PC-9 (cell line): Measurements from ENCODE around the gene SLC35F3. TPM values are rescaled to one million over a fixed set of nuclear protein-coding genes. Genes with fewer than 3 reads are reported as not detected.

Source experiments
- BruUV-seq: library from RNA; stranded (reverse); fragments of 400-500 nt; replicated peaks from 2 replicates; lab custom pipeline; 2021; lab: Mats Ljungman, UMichigan
- CTCF ChIA-PET: fragments of 300-600 bp; sonication (Branson Sonifier 250); formaldehyde crosslinking; loops from one replicate; lab custom pipeline; 2022; ENCODE audit warnings: antibody characterized with exemption; lab: Charles Lee
- POLR2A ChIA-PET: fragments of 300-600 bp; sonication (Branson Sonifier 250); formaldehyde crosslinking; loops from one replicate; lab custom pipeline; 2022; ENCODE audit warnings: antibody characterized with exemption; ENCODE audit not compliant: unreplicated experiment; lab: Charles Lee
- DNase-seq, 2 experiments: peaks; one replicate each; pipeline versions ENCODE4 v3.0.0 to v3.0.0-alpha.2; 2015 to 2022; ENCODE audit warnings: mixed read lengths in 1 of 2
- H2AFZ ChIP-seq: fragments of 200-600 bp; sonication (generic); 2 replicates; pipeline ENCODE4 v1.8.1; 2017; ENCODE audit warnings: antibody characterized with exemption
- H3F3A ChIP-seq: fragments of 200-600 bp; sonication (generic); 2 replicates; pipeline ENCODE4 v1.8.1; 2017; ENCODE audit warnings: antibody characterized with exemption, mild to moderate bottlenecking, low read depth; ENCODE audit not compliant: insufficient read depth
- H3K27ac ChIP-seq: fragments of 200-600 bp; sonication (generic); 2 replicates; pipeline ENCODE4 v1.6.1; 2016; ENCODE audit warnings: mixed run types
- H3K27me3 ChIP-seq: fragments of 200-600 bp; sonication (generic); 2 replicates; pipeline ENCODE4 v1.6.1; 2016; ENCODE audit warnings: low read depth, mixed run types; ENCODE audit not compliant: insufficient read depth
- H3K36me3 ChIP-seq: fragments of 200-600 bp; sonication (generic); 2 replicates; pipeline ENCODE4 v1.6.1; 2016; ENCODE audit warnings: low read depth, mixed run types
- H3K4me1 ChIP-seq: fragments of 200-600 bp; sonication (generic); replicated peaks from 2 replicates; pipeline ENCODE4 v1.6.1; 2016; ENCODE audit warnings: mixed run types; ENCODE audit not compliant: insufficient read depth
- H3K4me2 ChIP-seq: fragments of 200-600 bp; sonication (generic); 2 replicates; pipeline ENCODE4 v1.6.1; 2017; ENCODE audit warnings: mixed run types
- H3K4me3 ChIP-seq: fragments of 200-600 bp; sonication (generic); 2 replicates; pipeline ENCODE4 v1.6.1; 2016; ENCODE audit warnings: mixed run types
- H3K79me2 ChIP-seq: fragments of 200-600 bp; sonication (generic); 2 replicates; pipeline ENCODE4 v1.6.1; 2017; ENCODE audit warnings: low read depth, mixed run types
- H3K9me2 ChIP-seq: fragments of 200-600 bp; sonication (generic); 2 replicates; pipeline ENCODE4 v1.8.1; 2017; ENCODE audit warnings: mild to moderate bottlenecking; ENCODE audit not compliant: insufficient read depth
- H3K9me3 ChIP-seq: fragments of 200-600 bp; sonication (generic); 2 replicates; pipeline ENCODE4 v1.8.1; 2016; ENCODE audit warnings: low read depth; ENCODE audit not compliant: insufficient read depth
- H4K20me1 ChIP-seq: fragments of 200-600 bp; sonication (generic); 2 replicates; pipeline ENCODE4 v1.8.1; 2017; ENCODE audit not compliant: insufficient read depth
- EZH2 ChIP-seq: fragments of 200-600 bp; sonication (generic); IDR thresholded peaks from 2 replicates; pipeline ENCODE4 v1.8.0; 2017; ENCODE audit warnings: antibody characterized with exemption, low read depth
- intact Hi-C: fragments of 100-400 bp; cut with micrococcal nuclease; formaldehyde crosslinking; loops from one replicate; pipeline ENCODE4 v1.10.0; 2022; ENCODE audit not compliant: unreplicated experiment
- total RNA-seq: library from RNA; stranded (reverse); gene quantifications from 2 replicates; pipeline ENCODE4 v1.2.3, GENCODE V29; 2021
- TF ChIP-seq, protein P1 (sequence below): fragments of 200-600 bp; sonication (generic); conservative IDR thresholded peaks from 2 replicates; pipeline ENCODE4 v1.6.1; 2017; ENCODE audit warnings: mixed run types, antibody characterized with exemption, mild to moderate bottlenecking, moderate library complexity

The SLC35F3 gene
- total RNA-seq, 1 experiment from 2014 or later: 6.1 TPM

DNA sequence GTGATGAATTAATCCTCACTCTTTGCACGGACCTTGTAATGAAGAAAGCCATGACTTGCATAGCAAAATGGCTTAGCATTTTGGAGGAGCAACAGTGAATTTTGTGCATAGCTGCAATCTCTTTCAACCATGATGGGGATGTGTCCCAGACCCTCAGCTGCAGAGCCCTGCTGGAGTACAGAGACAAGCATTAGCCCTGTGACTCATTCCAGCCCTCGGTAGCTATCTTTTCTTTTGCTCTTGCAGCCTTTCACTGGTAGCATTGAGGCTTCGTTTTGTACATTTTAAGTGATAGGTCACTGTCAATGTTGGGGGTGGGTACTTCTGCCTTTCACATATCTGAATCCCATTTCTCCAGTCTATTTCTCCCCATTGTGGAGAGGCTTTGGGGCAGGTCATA is 58.4 kb downstream of the SLC35F3 start:
- H3K9me3 ChIP-seq: peaks cover 3% of the 10 kb centered on the region; the same call in 1 of the 2 replicates
- CTCF ChIA-PET: no interaction called here
- H3K27ac ChIP-seq: no peak overlapping the region
- POLR2A ChIA-PET: no interaction called here
- intact Hi-C loops: no loop called here
- no peak overlapping the region for H3K4me3 ChIP-seq
- H3K4me1 ChIP-seq: no peaks in the 10 kb centered on the region
- H3K9me2 ChIP-seq: no peaks in the 10 kb centered on the region
- no peaks in the 10 kb centered on the region for H3F3A ChIP-seq
- BruUV-seq: no TSS peak
- H3K27me3 ChIP-seq: no peaks in the 10 kb centered on the region
- no peak for DNase-seq
- H3K4me2 ChIP-seq: no peak overlapping the region
- H3K79me2 ChIP-seq: no peaks in the 10 kb centered on the region
- TF ChIP-seq, protein P1, sequence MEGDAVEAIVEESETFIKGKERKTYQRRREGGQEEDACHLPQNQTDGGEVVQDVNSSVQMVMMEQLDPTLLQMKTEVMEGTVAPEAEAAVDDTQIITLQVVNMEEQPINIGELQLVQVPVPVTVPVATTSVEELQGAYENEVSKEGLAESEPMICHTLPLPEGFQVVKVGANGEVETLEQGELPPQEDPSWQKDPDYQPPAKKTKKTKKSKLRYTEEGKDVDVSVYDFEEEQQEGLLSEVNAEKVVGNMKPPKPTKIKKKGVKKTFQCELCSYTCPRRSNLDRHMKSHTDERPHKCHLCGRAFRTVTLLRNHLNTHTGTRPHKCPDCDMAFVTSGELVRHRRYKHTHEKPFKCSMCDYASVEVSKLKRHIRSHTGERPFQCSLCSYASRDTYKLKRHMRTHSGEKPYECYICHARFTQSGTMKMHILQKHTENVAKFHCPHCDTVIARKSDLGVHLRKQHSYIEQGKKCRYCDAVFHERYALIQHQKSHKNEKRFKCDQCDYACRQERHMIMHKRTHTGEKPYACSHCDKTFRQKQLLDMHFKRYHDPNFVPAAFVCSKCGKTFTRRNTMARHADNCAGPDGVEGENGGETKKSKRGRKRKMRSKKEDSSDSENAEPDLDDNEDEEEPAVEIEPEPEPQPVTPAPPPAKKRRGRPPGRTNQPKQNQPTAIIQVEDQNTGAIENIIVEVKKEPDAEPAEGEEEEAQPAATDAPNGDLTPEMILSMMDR: no peak
- no peak for TF ChIP-seq EZH2
- no peaks in the 10 kb centered on the region for H3K36me3 ChIP-seq
- no peak overlapping the region for H2AFZ ChIP-seq
- H4K20me1 ChIP-seq: no peaks in the 10 kb centered on the region

DNA sequence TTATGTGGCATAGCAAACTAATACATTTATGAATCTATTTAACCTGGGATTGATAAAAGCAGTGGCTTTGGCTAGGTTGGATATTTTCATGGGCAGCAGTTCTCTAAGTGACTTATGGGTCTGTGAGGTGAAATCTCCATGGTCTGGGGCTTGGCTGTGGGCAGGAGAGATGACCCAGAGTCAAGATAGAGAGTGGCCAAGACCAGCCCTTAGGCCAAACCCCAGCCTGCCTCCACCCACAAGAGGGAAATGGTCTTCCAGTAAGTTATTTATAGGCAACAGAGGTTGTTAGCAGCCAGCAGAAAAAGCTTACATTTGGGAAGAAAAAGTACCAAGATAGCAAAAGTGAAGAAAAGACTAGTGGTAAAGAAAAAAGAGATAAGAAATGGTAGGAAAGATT is 61.4 kb downstream of the SLC35F3 start:
- no peak for TF ChIP-seq EZH2
- TF ChIP-seq, protein P1: no peak
- POLR2A ChIA-PET: no interaction called here
- Histone ChIP-seq H2AFZ (no peak overlapping the region), H3K27ac (no peak overlapping the region), H4K20me1 (no peaks in the 10 kb centered on the region), H3K4me1 (no peaks in the 10 kb centered on the region), H3K9me3 (peaks cover 3% of the 10 kb centered on the region; the same call in 1 of the 2 replicates), H3K36me3 (no peaks in the 10 kb centered on the region), H3K9me2 (no peaks in the 10 kb centered on the region), H3K4me2 (no peak overlapping the region), H3K27me3 (no peaks in the 10 kb centered on the region), H3K4me3 (no peak overlapping the region), H3K79me2 (no peaks in the 10 kb centered on the region), H3F3A (no peaks in the 10 kb centered on the region)
- CTCF ChIA-PET: no interaction called here
- intact Hi-C loops: no loop called here
- DNase-seq: no peak
- BruUV-seq: no TSS peak

DNA sequence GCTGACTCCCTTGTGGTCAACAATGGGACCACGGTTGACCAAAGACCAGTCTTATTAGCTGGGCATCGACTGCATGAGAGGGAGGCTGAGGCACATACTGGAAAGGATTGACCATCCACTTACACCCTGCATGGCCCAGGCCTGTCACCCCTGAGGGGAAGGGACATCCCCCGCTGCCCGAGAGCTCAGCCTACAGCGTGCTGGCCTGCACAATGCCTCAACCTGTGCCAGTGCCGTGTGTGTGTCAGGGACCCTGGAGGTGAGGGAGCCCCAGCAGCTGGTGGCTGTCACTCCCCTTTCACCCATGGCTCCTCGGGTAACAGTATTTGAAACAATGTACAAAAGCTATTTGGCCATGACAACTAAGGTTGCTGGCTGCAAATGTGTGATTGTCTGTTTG is 67.3 kb downstream of the SLC35F3 start:
- H3K79me2 ChIP-seq: no peaks in the 10 kb centered on the region
- H3F3A ChIP-seq: 0 out of 2 replicates have a peak, but pooled peaks cover 5% of the 10 kb centered on the region
- peaks cover 12% of the 10 kb centered on the region for H3K4me1 ChIP-seq
- no peak overlapping the region for H3K4me3 ChIP-seq
- no peak overlapping the region for H3K27ac ChIP-seq
- no peaks in the 10 kb centered on the region for H3K27me3 ChIP-seq
- no peak for TF ChIP-seq EZH2
- TF ChIP-seq, protein P1: no peak
- no peaks in the 10 kb centered on the region for H3K9me2 ChIP-seq
- no peaks in the 10 kb centered on the region for H3K36me3 ChIP-seq
- H2AFZ ChIP-seq: no peak overlapping the region
- intact Hi-C loops: no loop called here
- no peaks in the 10 kb centered on the region for H3K9me3 ChIP-seq
- no TSS peak for BruUV-seq
- no peak overlapping the region for H3K4me2 ChIP-seq
- H4K20me1 ChIP-seq: no peaks in the 10 kb centered on the region
- DNase-seq: no peak
- ChIA-PET POLR2A (interaction anchor here (0.7 kb wide), 1 partner anchor 29 kb away, joined by 3 read pairs; no protein-coding TSS in a partner anchor), CTCF (no interaction called here)
